Measurements from ENCODE around the gene RANBP10.

GRCh38 chr16:67844497-67844896, 38.1 kb upstream of the RANBP10 start:
- TF ChIP-seq ESRRA (CRISPR knock-in tag; IDR thresholded peaks at IDR 0.05; ENCODE audit: low read depth) (no peak), EP300 (IDR thresholded peaks at IDR 0.05; ENCODE audit: low read depth in 2 of 2, low read length in 2 of 2) (no peak), EP300 (CRISPR knock-in tag; IDR thresholded peaks at IDR 0.05; ENCODE audit: borderline replicate concordance) (no peak)

All from HepG2 (cell line).